Nephron progenitor cell (in vitro differentiated cells): ENCODE data around the gene CDKL2.

Source experiments
- DNase-seq: peaks from one replicate; pipeline ENCODE4 v3.0.0; 2021
- H3K27ac Mint-ChIP-seq: 2 replicates; pipeline ENCODE4 v1.8.0; 2021; ENCODE audit warnings: mild to moderate bottlenecking, moderate library complexity, mixed read lengths
- H3K27me3 Mint-ChIP-seq: 2 replicates; pipeline ENCODE4 v1.8.0; 2021; ENCODE audit warnings: mild to moderate bottlenecking, low read depth, mixed read lengths; ENCODE audit not compliant: poor library complexity
- H3K36me3 Mint-ChIP-seq: 2 replicates; pipeline ENCODE4 v1.8.0; 2021; ENCODE audit warnings: low read depth, mixed read lengths
- H3K4me1 Mint-ChIP-seq: 2 replicates; pipeline ENCODE4 v1.8.0; 2021; ENCODE audit warnings: mixed read lengths
- H3K4me3 Mint-ChIP-seq: 2 replicates; pipeline ENCODE4 v1.8.0; 2021; ENCODE audit warnings: mild to moderate bottlenecking, moderate library complexity, mixed read lengths
- H3K9me3 Mint-ChIP-seq: 2 replicates; pipeline ENCODE4 v1.8.0; 2021; ENCODE audit warnings: mild to moderate bottlenecking, moderate library complexity, mixed read lengths
- TF ChIP-seq, protein P1 (sequence below): fragments of 200-600 bp; sonication (generic); IDR thresholded peaks from 2 replicates; pipeline ENCODE4 v1.5.0; 2021; ENCODE audit warnings: antibody characterized with exemption

CDKL2 gene

GRCh38 chr4:75662626-75663025 is 32.3 kb upstream of the CDKL2 start:
- no peak overlapping the region for H3K4me3 Mint-ChIP-seq
- H3K36me3 Mint-ChIP-seq = peaks cover 53% of the 10 kb centered on the region
- H3K27ac Mint-ChIP-seq = peak overlapping the region; percentile 90
- TF ChIP-seq, protein P1, sequence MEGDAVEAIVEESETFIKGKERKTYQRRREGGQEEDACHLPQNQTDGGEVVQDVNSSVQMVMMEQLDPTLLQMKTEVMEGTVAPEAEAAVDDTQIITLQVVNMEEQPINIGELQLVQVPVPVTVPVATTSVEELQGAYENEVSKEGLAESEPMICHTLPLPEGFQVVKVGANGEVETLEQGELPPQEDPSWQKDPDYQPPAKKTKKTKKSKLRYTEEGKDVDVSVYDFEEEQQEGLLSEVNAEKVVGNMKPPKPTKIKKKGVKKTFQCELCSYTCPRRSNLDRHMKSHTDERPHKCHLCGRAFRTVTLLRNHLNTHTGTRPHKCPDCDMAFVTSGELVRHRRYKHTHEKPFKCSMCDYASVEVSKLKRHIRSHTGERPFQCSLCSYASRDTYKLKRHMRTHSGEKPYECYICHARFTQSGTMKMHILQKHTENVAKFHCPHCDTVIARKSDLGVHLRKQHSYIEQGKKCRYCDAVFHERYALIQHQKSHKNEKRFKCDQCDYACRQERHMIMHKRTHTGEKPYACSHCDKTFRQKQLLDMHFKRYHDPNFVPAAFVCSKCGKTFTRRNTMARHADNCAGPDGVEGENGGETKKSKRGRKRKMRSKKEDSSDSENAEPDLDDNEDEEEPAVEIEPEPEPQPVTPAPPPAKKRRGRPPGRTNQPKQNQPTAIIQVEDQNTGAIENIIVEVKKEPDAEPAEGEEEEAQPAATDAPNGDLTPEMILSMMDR = no peak
- H3K9me3 Mint-ChIP-seq = no peaks in the 10 kb centered on the region
- no peak for DNase-seq
- no peaks in the 10 kb centered on the region for H3K27me3 Mint-ChIP-seq
- peaks cover 15% of the 10 kb centered on the region for H3K4me1 Mint-ChIP-seq

GRCh38 chr4:75660491-75660890 is 30.2 kb upstream of the CDKL2 start:
- DNase-seq = no peak
- H3K27ac Mint-ChIP-seq = no peak overlapping the region
- peaks cover 60% of the 10 kb centered on the region for H3K36me3 Mint-ChIP-seq
- no peaks in the 10 kb centered on the region for H3K9me3 Mint-ChIP-seq
- H3K27me3 Mint-ChIP-seq = no peaks in the 10 kb centered on the region
- TF ChIP-seq, protein P1 = no peak
- H3K4me1 Mint-ChIP-seq = no peaks in the 10 kb centered on the region
- no peak overlapping the region for H3K4me3 Mint-ChIP-seq

- H3K4me1 Mint-ChIP-seq = no peaks in the 10 kb centered on the region
- H3K27ac Mint-ChIP-seq = no peak overlapping the region
- TF ChIP-seq, protein P1 = no peak
- H3K27me3 Mint-ChIP-seq = no peaks in the 10 kb centered on the region
- H3K9me3 Mint-ChIP-seq = no peaks in the 10 kb centered on the region
- no peak overlapping the region for H3K4me3 Mint-ChIP-seq
- no peak for DNase-seq
- peaks cover 61% of the 10 kb centered on the region for H3K36me3 Mint-ChIP-seq
These were observed 29.2 kb upstream of the CDKL2 start for GRCh38 chr4:75659512-75660031.

DNA sequence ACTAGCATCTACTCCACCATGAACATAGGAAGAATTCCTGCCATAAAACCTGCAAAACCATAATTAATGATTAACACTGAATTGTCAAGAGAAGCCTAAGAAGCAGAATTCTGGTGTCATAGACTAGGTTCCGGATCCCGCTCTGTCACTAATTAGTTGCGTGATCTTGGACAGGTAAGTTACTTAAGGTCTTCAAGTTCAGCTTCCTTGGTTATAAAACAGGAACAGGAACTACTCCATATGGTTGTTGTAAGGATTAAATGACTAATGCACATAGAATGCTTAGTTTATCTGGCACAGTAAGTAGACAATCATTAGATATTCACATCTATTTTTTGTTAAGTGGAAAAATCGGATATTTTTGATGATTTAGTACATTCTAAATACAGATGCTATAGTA is 28.5 kb upstream of the CDKL2 start:
- Mint-ChIP-seq H3K27me3 (no peaks in the 10 kb centered on the region), H3K4me1 (no peaks in the 10 kb centered on the region), H3K4me3 (no peak overlapping the region), H3K36me3 (peaks cover 64% of the 10 kb centered on the region), H3K9me3 (no peaks in the 10 kb centered on the region), H3K27ac (no peak overlapping the region)
- no peak for DNase-seq
- TF ChIP-seq, protein P1 = no peak

DNA sequence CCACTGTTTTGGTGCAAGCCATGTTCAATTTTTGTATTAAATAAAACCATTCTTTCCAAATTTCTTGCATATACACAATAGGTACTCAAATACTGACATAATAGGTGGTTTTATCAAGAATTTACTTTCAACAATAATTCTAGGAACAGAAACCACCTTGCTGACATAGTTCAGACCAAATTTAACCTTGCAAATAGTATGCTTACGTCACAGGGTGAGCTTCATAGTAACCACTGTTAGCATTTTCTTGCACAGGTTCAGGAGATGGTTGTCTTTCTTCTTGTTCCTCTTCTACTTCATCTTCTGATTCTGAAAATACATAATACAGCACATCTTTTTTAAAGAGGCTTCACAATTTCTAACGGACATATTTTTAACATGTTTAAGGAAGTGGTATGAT is 25.2 kb upstream of the CDKL2 start:
- Mint-ChIP-seq H3K9me3 (no peaks in the 10 kb centered on the region), H3K27me3 (no peaks in the 10 kb centered on the region), H3K4me1 (no peaks in the 10 kb centered on the region), H3K4me3 (no peak overlapping the region), H3K27ac (peak overlapping the region; percentile 60), H3K36me3 (peaks cover 62% of the 10 kb centered on the region)
- TF ChIP-seq, protein P1 = no peak
- DNase-seq = no peak

DNA sequence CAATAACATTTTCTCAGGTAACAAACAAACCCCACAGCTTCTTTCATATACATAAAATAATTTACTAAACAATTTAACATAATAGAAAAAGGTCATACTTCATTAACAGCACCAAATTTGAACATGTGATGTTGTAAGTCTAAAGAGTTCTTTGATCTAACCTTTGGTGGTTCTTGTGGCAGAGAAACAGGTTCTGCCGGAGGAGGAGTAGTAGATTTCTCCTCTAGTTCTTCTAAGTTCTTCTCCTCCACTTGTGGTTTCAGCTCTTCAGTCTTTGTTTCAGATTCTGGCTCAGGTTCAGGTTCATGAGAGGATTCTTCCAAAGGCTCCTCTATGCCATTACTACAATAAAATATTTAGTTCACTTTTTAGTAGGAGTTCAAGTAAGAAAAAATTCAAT is 24.6 kb upstream of the CDKL2 start:
- no peaks in the 10 kb centered on the region for H3K4me1 Mint-ChIP-seq
- H3K27ac Mint-ChIP-seq = peak overlapping the region; percentile 29
- TF ChIP-seq, protein P1 = no peak
- H3K36me3 Mint-ChIP-seq = peaks cover 62% of the 10 kb centered on the region
- no peak overlapping the region for H3K4me3 Mint-ChIP-seq
- no peak for DNase-seq
- no peaks in the 10 kb centered on the region for H3K27me3 Mint-ChIP-seq
- no peaks in the 10 kb centered on the region for H3K9me3 Mint-ChIP-seq
